Measurements from ENCODE around the gene PTPRK.
"Not testable (repeated sequence)": the region's sequence is repeated elsewhere in the genome, so short reads cannot be mapped to it uniquely, and the experiment has no call there.

Gene PTPRK

GRCh38 chr6:128434752-128435151 lies 85.6 kb downstream of the PTPRK start:
- DNase-seq = not testable (repeated sequence)

DNA sequence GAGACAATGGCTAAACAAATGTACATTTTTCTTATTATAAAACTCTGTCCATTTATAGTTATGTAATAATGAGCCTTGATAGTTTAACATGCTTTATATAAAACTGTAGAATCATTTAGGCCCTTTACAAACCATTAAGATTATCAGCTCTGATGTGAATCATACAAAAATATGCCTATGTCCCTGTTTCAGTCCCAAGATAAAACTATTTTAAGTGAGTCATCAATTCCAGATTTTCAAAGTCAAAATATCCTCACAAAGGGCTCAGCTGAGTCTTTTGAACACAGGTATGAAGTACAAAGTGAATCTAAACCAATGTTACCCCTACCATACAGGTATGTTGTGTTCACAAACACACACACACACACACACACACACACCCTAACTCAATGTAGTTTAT lies 88.0 kb downstream of the PTPRK start:
- DNase-seq = no peak

DNA sequence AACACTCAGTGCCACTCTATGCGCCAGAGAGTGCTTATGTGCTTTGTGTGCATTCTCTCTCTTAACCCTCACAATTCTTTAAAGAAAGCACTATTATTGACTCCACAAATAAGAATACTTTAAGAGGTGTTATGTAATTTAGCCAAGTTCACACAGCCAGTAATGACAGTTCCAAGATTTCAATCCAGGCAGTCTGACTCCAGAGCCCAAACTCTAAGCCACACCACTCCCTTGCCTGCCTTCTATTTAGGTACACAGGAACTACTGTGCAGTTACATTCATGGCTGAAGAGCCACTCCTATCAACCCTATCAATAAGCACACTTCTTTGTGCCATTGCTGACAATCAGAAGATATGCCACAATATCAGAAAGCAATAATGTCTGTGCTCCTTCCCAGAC lies 93.3 kb downstream of the PTPRK start:
- no peak for DNase-seq

DNA sequence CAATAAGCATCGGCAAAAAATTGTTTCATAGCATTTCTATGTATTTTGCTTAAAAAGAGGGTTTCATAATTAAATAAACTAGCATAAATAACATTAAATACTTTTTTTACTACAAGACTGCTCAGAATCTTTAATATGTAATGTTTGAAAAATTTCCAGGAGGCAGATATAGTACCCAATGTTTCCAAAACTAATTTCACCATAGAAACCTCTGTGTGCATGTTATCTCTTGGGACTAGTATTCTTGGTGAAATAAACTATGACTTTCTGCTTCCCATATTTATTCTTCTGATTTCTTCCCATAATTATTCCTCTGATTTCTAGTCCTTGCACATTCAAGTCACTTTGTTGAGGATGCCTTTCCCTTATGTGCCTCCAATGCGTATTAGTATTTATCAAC lies 94.5 kb downstream of the PTPRK start:
- DNase-seq = no peak

DNA sequence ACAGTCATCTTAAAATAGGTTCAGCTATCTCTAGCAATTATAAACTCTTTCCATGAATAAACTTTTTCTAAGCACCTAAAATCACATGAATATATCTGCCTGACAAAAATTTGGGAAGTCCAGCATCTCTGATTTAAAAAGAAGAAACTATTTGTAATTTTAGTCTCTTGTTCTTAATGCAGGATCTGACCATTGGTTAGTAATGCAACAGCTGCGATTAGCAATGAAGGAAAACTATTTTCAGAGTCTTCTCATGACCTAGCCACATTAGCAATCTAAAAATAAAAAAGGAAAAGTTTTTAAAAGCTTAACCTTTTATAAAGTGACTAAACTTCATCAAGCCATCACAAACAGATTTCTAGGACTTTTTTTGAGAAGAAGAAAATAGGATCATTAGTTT lies 97.5 kb downstream of the PTPRK start:
- no peak for DNase-seq

GRCh38 chr6:128422200-128422599 lies 98.2 kb downstream of the PTPRK start:
- no peak for DNase-seq

DNA sequence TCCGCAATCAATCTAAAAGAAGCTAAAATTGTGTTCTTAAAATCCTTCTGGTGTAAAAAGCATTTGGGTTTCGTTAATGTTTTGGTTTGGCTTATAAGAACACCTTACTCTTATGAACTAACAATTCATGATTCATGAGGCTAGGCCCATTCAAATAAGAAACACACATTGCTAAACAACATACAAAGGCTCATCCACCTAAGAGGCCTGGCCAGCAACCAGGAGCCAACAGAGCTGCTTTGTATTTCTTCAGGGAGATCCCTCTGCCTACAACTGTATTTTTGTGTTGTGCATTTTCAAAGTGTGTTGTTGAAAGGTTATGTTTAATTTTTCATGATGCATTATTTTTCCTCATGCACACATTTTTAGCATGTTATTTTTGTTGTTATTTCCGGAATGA lies 98.6 kb downstream of the PTPRK start:
- DNase-seq = no peak

DNA sequence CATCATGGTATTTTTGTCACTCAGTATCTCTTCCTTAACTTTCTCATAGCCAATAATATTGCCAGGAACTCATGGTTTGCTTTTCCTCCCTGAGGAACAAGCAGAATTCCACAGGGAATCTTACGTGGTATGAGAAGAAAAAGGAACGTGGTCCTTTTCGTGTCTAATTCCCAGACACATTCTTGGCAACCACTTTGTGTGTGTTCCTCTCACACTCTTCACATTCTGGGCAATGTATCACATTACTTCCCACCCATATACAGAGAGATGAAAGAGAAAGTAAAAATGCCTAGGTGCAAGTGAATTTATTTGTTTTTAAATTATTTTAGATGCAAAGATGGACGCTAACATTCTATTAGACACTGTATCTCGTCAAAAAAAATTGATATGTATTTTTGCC lies 102.7 kb downstream of the PTPRK start:
- no peak for DNase-seq

DNA sequence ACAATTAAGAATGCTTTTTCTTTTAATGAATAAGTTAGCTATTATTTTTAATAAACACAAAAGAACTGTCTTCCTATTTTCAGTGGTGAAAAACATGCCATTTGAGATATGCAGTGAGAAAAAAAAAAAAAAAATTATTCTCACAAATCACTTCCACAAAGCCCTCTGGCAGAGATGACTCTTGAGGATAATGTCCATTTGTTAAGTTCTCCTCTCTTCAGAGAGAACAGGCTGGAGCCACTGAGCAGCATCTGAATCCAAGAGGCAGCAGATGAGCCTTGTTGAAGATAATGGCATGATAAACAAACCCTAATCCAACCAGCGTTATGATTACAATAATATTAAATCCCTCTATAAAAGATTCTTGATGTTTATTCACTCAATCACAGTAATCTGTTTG lies 105.0 kb downstream of the PTPRK start:
- no peak for DNase-seq

DNA sequence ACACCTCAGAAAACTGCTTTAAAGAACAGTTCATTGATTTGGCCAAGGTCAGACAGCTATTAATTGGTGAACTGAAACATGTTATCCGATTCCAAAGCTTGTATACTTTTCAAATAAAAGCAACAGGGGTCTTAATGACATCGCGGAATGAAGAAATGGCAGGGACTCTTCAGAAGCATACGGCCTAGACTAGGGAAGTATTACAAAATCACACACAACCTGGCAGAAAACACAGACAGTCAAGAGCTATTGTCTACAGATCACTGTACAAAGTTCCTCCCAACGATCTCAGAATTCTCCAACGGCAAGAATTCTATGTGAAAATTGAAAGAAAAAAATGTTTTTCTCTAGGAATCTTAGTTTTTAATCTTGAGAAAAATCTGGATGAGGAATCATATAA lies 105.5 kb downstream of the PTPRK start:
- no peak for DNase-seq

GRCh38 chr6:128413291-128413690 lies 107.1 kb downstream of the PTPRK start:
- DNase-seq = no peak

DNA sequence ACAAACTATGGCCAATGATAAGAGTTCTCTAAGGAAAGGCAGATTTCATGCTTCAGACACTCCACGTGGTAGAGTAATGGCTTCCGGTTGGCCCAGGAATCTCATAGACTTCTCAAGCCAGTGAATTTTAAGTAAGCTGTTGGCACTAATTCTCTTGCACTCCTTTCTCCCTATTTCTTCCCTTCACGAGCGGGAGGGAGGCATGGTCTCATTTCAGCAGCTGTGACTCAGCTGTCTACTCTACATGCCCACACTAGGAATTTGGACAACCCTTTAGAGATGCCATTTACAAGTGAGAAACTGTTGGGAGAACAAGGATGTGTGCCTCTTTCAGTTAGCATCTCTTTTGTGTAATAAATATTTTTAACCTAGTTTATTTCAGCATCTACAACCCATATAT lies 107.7 kb downstream of the PTPRK start:
- no peak for DNase-seq

- DNase-seq = no peak
These were observed 109.8 kb downstream of the PTPRK start for GRCh38 chr6:128410584-128410983.

- no peak for DNase-seq
These were observed 111.4 kb downstream of the PTPRK start for GRCh38 chr6:128409003-128409402.

DNA sequence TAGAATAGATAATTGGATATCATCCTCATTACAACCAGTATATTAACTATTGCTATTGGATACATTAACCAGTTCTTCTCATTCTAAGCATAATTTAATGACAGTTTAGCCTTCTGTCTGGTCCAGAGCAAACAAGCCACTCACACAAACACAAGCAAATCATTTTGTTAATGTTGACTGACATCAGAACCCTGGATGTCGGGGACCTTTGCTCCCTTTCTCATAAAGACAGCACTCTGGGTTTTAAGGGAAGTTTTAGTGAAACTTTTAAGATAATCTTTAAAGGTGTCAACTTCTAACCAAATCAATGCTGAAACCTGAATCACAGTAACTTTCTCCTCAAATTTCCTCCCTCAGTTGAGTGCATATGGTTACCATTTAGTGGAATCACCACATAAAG lies 113.9 kb downstream of the PTPRK start:
- no peak for DNase-seq

DNA sequence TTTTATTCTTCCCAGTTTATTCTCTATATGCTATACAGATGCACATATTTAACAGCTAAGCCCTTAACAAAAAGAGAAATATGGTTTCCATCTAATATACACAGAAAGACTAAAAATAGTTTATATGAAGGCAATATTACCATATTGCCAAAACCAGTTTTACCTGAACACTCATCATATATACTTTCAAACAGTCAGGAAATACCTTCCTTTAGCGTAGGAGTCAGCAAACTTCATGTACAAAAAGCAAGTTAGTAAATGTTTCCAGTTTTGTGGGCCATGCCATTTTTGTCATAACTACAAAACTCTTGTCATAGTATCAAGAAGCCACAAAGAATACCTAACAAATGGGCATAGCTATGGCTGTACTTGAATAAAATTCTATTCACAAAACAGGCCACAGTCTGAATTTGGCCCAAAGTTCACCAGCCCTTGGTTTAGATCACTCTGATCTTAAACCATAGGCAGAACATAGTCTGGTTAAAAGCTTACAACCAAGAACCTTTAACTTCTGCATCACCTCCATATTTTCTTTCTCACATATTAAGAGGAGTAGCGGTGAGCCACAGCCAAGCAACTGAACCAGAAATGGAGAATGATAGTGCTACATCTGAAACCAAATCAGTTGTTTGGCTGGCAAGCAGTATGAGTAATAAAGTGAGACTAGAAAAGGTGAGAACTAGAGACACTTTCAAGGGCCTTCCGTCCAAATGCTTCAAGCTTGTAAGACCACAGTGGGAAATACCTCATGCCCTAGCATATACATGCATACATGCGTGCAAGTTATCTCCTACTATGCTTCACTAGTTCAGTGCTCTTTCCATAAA lies 116.6 kb downstream of the PTPRK start:
- DNase-seq = no peak

DNA sequence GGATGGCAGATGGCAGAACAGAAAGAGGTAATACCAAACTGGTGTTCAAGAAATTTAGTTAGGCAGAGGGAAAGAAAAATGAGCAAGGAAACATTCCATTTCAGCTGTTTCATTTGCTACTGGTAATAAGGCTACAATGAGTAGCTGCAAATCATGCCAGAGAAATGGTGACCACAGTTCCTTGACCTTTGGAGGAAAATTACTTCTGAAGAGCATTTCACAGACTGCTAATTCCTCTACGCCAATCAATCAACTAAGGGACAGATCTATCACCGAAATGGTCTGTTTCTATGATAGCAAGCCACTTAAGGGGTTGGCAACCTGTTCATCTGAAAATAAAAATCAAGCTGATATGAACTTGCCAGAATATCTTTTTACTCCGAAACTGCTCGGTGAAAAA lies 119.5 kb downstream of the PTPRK start:
- DNase-seq = no peak

- DNase-seq = no peak
These were observed 122.4 kb downstream of the PTPRK start for GRCh38 chr6:128397996-128398395.

DNA sequence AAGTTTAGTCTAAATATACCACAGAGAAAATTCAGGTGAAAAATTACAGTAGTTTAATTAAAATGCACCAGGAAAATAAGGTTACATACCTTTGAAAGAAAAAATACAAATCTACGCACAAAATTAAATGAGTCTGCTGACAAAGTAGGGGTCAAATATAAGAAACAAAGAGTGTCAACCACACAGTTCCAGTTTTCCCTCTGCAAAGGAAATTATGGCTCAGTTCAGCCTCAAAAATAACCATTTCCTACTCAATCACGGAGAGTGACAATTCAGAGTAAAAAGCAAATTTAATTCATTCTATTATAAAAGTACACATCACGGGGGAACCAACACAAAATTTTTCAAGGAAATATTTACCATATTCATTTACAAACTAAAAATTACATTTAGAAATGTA lies 124.8 kb downstream of the PTPRK start:
- DNase-seq = no peak

DNA sequence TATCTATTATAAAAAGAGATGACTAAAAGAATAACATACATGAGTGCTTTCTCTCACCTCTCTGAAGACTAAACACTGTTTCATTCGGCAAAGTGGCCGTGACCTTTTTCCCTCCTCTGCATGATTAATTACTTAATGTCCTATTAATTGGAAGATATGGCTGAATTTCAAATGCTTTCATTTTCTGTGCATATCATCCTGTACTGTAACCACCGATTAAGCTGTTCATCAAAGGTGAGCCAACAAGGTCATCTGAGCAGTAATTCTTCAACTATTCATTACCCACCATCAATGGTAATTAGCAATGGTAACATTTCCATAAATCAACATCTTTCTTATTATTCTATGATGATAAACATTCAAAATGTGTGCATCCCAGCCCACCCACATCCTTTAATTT lies 125.2 kb downstream of the PTPRK start:
- DNase-seq = no peak

- DNase-seq = no peak
These were observed 126.2 kb downstream of the PTPRK start for GRCh38 chr6:128394167-128394566.

- no peak for DNase-seq
These were observed 130.4 kb downstream of the PTPRK start for GRCh38 chr6:128389820-128390534.

GRCh38 chr6:128388380-128388779 lies 132.0 kb downstream of the PTPRK start:
- no peak for DNase-seq

DNA sequence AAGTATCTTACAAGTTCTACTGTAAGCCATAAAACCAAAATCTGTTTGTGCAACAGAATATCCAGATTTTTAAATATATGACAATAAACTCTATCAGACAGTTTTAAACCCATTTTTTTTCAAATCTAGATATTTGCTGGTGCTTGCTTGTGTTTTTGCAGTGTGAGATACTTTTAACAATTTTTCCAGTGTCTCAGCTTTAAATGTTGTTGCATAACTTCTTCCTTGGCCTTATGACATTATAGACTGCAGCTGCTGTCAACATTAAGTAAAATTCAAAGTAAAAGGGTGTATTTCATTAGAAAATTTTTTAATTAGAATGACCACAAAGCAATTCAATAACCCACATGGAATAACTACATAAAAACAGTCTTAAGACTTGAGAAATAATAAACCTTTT lies 139.5 kb downstream of the PTPRK start:
- no peak for DNase-seq

- DNase-seq = no peak
These were observed 140.8 kb downstream of the PTPRK start for GRCh38 chr6:128379577-128379976.
